NB4 (cell line): ENCODE measurements around the gene CPLX1.

Experiments used
- MAX ChIP-seq: IDR thresholded peaks from 2 replicates; pipeline ENCODE4 v1.6.1; 2011; ENCODE audit warnings: low read depth, low read length
- MYC ChIP-seq: IDR thresholded peaks from 2 replicates; pipeline ENCODE4 v1.6.1; 2011; ENCODE audit warnings: low read depth, low read length
- POLR2A ChIP-seq: IDR thresholded peaks from 2 replicates; pipeline ENCODE4 v1.6.1; 2011; ENCODE audit warnings: mild to moderate bottlenecking; ENCODE audit not compliant: insufficient read length; ENCODE audit errors: extremely low read depth
- TF ChIP-seq, protein P1 (sequence below): IDR thresholded peaks from one replicate; pipeline ENCODE4 v1.5.1; 2012; ENCODE audit warnings: low read depth, low read length

DNA sequence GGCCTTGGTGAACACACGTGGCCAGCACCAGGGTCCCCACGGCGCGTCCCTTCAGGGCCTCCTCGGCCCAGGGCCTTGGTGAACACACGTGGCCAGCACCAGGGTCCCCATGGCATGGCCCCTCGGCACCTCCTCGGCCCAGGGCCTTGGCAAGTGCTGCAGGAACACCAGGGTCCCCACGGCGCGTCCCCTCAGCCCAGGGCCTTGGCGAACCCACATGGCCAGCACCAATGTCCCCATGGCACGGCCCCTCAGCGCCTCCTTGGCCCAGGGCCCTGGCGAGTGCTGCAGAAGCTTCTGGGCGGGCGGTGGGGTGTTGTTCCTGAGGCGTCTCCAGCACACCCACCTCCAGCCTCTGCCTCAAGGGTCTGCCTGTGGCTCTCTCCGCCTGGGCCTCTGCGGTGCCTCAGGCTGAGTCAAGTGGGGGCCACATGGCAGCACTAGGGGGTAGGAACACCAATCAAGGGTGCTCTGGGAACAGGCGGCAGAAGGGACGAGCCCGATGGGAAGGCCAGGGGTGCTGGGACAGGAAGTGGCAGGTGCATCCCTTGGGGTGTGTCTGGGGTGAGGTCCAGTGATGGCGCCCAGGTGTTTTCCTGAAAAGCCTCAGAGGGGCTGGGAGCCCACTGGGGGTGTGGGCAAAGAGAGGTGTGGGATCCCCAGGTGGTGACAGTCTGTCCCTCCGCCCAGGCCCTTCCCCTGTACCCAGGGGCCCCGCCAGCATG, 41.8 kb upstream of the CPLX1 start:
- TF ChIP-seq POLR2A (no peak), MAX (no peak), MYC (no peak)
- TF ChIP-seq, protein P1, sequence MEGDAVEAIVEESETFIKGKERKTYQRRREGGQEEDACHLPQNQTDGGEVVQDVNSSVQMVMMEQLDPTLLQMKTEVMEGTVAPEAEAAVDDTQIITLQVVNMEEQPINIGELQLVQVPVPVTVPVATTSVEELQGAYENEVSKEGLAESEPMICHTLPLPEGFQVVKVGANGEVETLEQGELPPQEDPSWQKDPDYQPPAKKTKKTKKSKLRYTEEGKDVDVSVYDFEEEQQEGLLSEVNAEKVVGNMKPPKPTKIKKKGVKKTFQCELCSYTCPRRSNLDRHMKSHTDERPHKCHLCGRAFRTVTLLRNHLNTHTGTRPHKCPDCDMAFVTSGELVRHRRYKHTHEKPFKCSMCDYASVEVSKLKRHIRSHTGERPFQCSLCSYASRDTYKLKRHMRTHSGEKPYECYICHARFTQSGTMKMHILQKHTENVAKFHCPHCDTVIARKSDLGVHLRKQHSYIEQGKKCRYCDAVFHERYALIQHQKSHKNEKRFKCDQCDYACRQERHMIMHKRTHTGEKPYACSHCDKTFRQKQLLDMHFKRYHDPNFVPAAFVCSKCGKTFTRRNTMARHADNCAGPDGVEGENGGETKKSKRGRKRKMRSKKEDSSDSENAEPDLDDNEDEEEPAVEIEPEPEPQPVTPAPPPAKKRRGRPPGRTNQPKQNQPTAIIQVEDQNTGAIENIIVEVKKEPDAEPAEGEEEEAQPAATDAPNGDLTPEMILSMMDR: no peak
